ENCODE measurements around the gene NUPR2. TPM values are rescaled to one million over a fixed set of nuclear protein-coding genes. Genes with fewer than 3 reads are reported as not detected.
A peak's percentile ranks its signal among the peaks of the same experiment; 100 is the strongest.

The NUPR2 gene
- total and polyA plus RNA-seq, 9 of the 15 experiments (the other 6 are each of a cell fraction or from before 2014, with no cell fraction given): not detected

- TF ChIP-seq PTTG1 (tag; IDR thresholded peaks at IDR 0.05; ENCODE audit: low read depth): no peak
- TF ChIP-seq, protein P1, sequence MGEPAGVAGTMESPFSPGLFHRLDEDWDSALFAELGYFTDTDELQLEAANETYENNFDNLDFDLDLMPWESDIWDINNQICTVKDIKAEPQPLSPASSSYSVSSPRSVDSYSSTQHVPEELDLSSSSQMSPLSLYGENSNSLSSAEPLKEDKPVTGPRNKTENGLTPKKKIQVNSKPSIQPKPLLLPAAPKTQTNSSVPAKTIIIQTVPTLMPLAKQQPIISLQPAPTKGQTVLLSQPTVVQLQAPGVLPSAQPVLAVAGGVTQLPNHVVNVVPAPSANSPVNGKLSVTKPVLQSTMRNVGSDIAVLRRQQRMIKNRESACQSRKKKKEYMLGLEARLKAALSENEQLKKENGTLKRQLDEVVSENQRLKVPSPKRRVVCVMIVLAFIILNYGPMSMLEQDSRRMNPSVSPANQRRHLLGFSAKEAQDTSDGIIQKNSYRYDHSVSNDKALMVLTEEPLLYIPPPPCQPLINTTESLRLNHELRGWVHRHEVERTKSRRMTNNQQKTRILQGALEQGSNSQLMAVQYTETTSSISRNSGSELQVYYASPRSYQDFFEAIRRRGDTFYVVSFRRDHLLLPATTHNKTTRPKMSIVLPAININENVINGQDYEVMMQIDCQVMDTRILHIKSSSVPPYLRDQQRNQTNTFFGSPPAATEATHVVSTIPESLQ (CRISPR knock-in tag; IDR thresholded peaks at IDR 0.05): 0 out of 2 replicates have a peak, but pooled peaks have one; percentile 93
- 0 out of 2 replicates have a peak, but pooled peaks have one; percentile 35 for TF ChIP-seq LCOR (CRISPR knock-in tag; IDR thresholded peaks at IDR 0.05)
- TF ChIP-seq ASH1L (IDR thresholded peaks at IDR 0.05; ENCODE audit: borderline replicate concordance, low read depth, partially characterized antibody): peak; percentile 88
- TF ChIP-seq ZFPM2 (CRISPR knock-in tag; IDR thresholded peaks at IDR 0.05): no peak
- peak; percentile 42 for TF ChIP-seq NFIC (IDR thresholded peaks at IDR 0.05)
- TF ChIP-seq, protein P2, sequence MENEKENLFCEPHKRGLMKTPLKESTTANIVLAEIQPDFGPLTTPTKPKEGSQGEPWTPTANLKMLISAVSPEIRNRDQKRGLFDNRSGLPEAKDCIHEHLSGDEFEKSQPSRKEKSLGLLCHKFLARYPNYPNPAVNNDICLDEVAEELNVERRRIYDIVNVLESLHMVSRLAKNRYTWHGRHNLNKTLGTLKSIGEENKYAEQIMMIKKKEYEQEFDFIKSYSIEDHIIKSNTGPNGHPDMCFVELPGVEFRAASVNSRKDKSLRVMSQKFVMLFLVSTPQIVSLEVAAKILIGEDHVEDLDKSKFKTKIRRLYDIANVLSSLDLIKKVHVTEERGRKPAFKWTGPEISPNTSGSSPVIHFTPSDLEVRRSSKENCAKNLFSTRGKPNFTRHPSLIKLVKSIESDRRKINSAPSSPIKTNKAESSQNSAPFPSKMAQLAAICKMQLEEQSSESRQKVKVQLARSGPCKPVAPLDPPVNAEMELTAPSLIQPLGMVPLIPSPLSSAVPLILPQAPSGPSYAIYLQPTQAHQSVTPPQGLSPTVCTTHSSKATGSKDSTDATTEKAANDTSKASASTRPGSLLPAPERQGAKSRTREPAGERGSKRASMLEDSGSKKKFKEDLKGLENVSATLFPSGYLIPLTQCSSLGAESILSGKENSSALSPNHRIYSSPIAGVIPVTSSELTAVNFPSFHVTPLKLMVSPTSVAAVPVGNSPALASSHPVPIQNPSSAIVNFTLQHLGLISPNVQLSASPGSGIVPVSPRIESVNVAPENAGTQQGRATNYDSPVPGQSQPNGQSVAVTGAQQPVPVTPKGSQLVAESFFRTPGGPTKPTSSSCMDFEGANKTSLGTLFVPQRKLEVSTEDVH (IDR thresholded peaks at IDR 0.05; ENCODE audit: low read depth, partially characterized antibody): peak; percentile 91
- no peak for TF ChIP-seq ZNF696 (CRISPR knock-in tag; conservative IDR thresholded peaks at IDR 0.05)
- no peak for TF ChIP-seq BRCA1 (IDR thresholded peaks at IDR 0.05)
- no peak for TF ChIP-seq BRCA1 (CRISPR knock-in tag; IDR thresholded peaks at IDR 0.05)
- no peak for TF ChIP-seq ZNF551 (CRISPR knock-in tag; IDR thresholded peaks at IDR 0.05)
- no peak for TF ChIP-seq PRDM10 (IDR thresholded peaks at IDR 0.05; ENCODE audit: partially characterized antibody)
- no peak for TF ChIP-seq SMARCE1 (IDR thresholded peaks at IDR 0.05)
- no peak for TF ChIP-seq ZBTB17 (CRISPR knock-in tag; IDR thresholded peaks at IDR 0.05)
- TF ChIP-seq ZNF717 (CRISPR knock-in tag; IDR thresholded peaks at IDR 0.05): 0 out of 2 replicates have a peak, but pooled peaks have one; percentile 54
- TF ChIP-seq ELF2 (CRISPR knock-in tag; IDR thresholded peaks at IDR 0.05): peak; percentile 45
- TF ChIP-seq, protein P3, sequence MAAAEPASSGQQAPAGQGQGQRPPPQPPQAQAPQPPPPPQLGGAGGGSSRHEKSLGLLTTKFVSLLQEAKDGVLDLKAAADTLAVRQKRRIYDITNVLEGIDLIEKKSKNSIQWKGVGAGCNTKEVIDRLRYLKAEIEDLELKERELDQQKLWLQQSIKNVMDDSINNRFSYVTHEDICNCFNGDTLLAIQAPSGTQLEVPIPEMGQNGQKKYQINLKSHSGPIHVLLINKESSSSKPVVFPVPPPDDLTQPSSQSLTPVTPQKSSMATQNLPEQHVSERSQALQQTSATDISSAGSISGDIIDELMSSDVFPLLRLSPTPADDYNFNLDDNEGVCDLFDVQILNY (CRISPR knock-in tag; IDR thresholded peaks at IDR 0.05): no peak
- TF ChIP-seq POLR2AphosphoS5 (IDR thresholded peaks at IDR 0.05; ENCODE audit: control insufficient read depth, insufficient read depth, low read depth, low read length): peak; percentile 86
These were observed 9.8 kb downstream of the NUPR2 start, which contains the start of gene CHCHD2 (continued) for GRCh38 chr7:56106108-56107073.
